HEK293 (cell line): Measurements from ENCODE around the gene DCLK3.

Experiments
- GLI4 ChIP-seq: fragments of 450-650 bp; formaldehyde crosslinking; IDR thresholded peaks from 2 replicates; pipeline ENCODE4 v1.5.1; 2016; ENCODE audit warnings: missing biosample characterization, missing genetic modification characterization
- ZNF24 ChIP-seq: fragments of 450-650 bp; formaldehyde crosslinking; IDR thresholded peaks from 2 replicates; pipeline ENCODE4 v1.5.1; 2016; ENCODE audit warnings: missing biosample characterization, missing genetic modification characterization
- ZNF664 ChIP-seq: fragments of 450-650 bp; formaldehyde crosslinking; IDR thresholded peaks from 2 replicates; pipeline ENCODE4 v1.5.1; 2016; ENCODE audit warnings: missing biosample characterization, missing genetic modification characterization
- ZNF777 ChIP-seq: fragments of 450-650 bp; formaldehyde crosslinking; IDR thresholded peaks from 2 replicates; pipeline ENCODE4 v1.5.1; 2017; ENCODE audit warnings: missing biosample characterization, missing genetic modification characterization, borderline replicate concordance
- TF ChIP-seq, protein P1 (sequence below): fragments of 450-650 bp; formaldehyde crosslinking; IDR thresholded peaks from 2 replicates; pipeline ENCODE4 v1.5.1; 2017; ENCODE audit warnings: missing biosample characterization, missing genetic modification characterization
- TF ChIP-seq, protein P2 (sequence below): fragments of 450-650 bp; formaldehyde crosslinking; IDR thresholded peaks from 2 replicates; pipeline ENCODE4 v1.5.1; 2016; ENCODE audit warnings: missing biosample characterization, missing genetic modification characterization

DNA sequence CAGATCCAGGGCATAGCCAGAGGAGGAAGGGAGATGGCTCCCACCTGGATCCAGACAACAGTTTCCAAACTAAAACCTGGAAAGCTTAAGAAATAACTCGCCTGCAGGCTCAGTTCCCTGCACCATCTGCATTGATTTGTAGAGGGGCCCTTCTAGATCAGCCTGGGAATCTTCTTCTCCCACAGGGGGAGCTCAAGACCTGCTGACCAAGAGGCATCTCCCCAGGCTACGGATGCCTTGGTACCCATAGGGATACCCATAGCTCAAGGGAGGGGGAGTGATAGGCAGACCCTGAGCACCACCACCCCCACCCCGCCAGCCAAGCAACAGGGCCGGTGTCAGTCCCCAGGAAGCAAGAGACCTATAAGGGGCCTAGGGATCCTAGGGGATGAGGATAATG lies 28.0 kb upstream of the DCLK3 start:
- TF ChIP-seq ZNF24 (tag by site-specific recombination) (no peak), ZNF777 (tag by site-specific recombination) (no peak), GLI4 (tag by site-specific recombination) (no peak), ZNF664 (tag by site-specific recombination) (no peak)
- TF ChIP-seq, protein P1, sequence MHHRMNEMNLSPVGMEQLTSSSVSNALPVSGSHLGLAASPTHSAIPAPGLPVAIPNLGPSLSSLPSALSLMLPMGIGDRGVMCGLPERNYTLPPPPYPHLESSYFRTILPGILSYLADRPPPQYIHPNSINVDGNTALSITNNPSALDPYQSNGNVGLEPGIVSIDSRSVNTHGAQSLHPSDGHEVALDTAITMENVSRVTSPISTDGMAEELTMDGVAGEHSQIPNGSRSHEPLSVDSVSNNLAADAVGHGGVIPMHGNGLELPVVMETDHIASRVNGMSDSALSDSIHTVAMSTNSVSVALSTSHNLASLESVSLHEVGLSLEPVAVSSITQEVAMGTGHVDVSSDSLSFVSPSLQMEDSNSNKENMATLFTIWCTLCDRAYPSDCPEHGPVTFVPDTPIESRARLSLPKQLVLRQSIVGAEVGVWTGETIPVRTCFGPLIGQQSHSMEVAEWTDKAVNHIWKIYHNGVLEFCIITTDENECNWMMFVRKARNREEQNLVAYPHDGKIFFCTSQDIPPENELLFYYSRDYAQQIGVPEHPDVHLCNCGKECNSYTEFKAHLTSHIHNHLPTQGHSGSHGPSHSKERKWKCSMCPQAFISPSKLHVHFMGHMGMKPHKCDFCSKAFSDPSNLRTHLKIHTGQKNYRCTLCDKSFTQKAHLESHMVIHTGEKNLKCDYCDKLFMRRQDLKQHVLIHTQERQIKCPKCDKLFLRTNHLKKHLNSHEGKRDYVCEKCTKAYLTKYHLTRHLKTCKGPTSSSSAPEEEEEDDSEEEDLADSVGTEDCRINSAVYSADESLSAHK (tag by site-specific recombination): no peak
- TF ChIP-seq, protein P2, sequence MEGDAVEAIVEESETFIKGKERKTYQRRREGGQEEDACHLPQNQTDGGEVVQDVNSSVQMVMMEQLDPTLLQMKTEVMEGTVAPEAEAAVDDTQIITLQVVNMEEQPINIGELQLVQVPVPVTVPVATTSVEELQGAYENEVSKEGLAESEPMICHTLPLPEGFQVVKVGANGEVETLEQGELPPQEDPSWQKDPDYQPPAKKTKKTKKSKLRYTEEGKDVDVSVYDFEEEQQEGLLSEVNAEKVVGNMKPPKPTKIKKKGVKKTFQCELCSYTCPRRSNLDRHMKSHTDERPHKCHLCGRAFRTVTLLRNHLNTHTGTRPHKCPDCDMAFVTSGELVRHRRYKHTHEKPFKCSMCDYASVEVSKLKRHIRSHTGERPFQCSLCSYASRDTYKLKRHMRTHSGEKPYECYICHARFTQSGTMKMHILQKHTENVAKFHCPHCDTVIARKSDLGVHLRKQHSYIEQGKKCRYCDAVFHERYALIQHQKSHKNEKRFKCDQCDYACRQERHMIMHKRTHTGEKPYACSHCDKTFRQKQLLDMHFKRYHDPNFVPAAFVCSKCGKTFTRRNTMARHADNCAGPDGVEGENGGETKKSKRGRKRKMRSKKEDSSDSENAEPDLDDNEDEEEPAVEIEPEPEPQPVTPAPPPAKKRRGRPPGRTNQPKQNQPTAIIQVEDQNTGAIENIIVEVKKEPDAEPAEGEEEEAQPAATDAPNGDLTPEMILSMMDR: no peak
